Measurements from ENCODE around the gene FRRS1.

FRRS1 gene

GRCh38 chr1:99766378-99766800 lies at the start of gene FRRS1:
Gene FRRS1, minus strand, starts transcription at chr1:99766635. Its CDS starts 17,867 bp downstream, at chr1:99748768.
- Histone ChIP-seq H3K9me3 (replicated peaks; ENCODE audit: insufficient read depth, low read length) (no peaks in the 10 kb centered on the region), H3K9ac (ENCODE audit: low read length) (peak within 1 kb of the TSS; percentile 57; the same call in 1 of the 2 replicates), H3F3A (ENCODE audit: insufficient read depth, low read length) (peaks cover 10% of the 10 kb centered on the region; the same call in 1 of the 2 replicates), H3K9me2 (replicated peaks; ENCODE audit: insufficient read depth, low read length) (no peaks in the 10 kb centered on the region), H3K27ac (ENCODE audit: low read length) (peak within 1 kb of the TSS; percentile 68; the same call in 1 of the 2 replicates), H3K4me2 (ENCODE audit: low read depth, low read length) (peak within 1 kb of the TSS; percentile 70; the same call in 1 of the 2 replicates), H3K4me1 (ENCODE audit: low read length) (no peaks in the 10 kb centered on the region), H4K20me1 (ENCODE audit: insufficient read depth, low read length) (no peaks in the 10 kb centered on the region), H3K27me3 (replicated peaks; ENCODE audit: insufficient read depth, low read length) (no peaks in the 10 kb centered on the region), H3K79me2 (ENCODE audit: low read length) (no peaks in the 10 kb centered on the region), H3K4me3 (ENCODE audit: low read length) (peak within 1 kb of the TSS; percentile 75), H2AFZ (ENCODE audit: low read length) (0 out of 2 replicates have a peak within 1 kb of the TSS, but pooled peaks have one; percentile 66), H3K36me3 (replicated peaks; ENCODE audit: insufficient read depth, low read length) (no peaks in the 10 kb centered on the region)
- peak; percentile 82 for DNase-seq
- TF ChIP-seq EZH2 (optimal IDR thresholded peaks at IDR 0.05; ENCODE audit: low read depth, low read length), result no peak
- TF ChIP-seq EZH2phosphoT487 (IDR thresholded peaks at IDR 0.05; ENCODE audit: low read length), result no peak
- TF ChIP-seq, protein P1, sequence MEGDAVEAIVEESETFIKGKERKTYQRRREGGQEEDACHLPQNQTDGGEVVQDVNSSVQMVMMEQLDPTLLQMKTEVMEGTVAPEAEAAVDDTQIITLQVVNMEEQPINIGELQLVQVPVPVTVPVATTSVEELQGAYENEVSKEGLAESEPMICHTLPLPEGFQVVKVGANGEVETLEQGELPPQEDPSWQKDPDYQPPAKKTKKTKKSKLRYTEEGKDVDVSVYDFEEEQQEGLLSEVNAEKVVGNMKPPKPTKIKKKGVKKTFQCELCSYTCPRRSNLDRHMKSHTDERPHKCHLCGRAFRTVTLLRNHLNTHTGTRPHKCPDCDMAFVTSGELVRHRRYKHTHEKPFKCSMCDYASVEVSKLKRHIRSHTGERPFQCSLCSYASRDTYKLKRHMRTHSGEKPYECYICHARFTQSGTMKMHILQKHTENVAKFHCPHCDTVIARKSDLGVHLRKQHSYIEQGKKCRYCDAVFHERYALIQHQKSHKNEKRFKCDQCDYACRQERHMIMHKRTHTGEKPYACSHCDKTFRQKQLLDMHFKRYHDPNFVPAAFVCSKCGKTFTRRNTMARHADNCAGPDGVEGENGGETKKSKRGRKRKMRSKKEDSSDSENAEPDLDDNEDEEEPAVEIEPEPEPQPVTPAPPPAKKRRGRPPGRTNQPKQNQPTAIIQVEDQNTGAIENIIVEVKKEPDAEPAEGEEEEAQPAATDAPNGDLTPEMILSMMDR (IDR thresholded peaks at IDR 0.05; ENCODE audit: low read length), result no peak

DNA sequence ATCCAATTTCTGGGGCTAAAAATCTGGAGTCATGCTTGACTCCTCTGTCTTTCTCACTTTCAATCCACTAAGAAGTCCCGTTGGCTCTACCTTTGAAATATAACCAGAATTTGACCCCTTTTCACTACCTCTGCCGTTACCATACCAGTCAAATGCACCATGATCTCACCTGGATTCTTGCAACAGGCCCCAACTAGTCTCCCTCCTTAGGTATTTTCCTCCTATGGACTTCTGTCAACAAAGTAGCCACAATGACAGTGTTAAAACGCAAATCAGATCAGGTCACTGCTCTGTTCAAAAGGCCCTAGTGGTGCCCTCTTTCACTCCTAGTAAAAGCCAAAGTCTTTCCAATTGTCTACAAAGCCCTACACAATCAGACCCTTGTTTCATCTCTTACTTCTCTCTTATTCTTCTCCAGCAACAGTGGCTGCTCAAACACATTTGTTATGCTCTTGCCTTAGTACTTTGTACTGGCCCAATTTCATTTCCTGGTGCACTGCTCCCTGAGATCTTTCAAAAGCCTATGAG lies 48.0 kb upstream of the FRRS1 start:
- TF ChIP-seq, protein P1 (IDR thresholded peaks at IDR 0.05; ENCODE audit: low read length), result no peak
- TF ChIP-seq EZH2 (optimal IDR thresholded peaks at IDR 0.05; ENCODE audit: low read depth, low read length), result no peak
- no peak for TF ChIP-seq EZH2phosphoT487 (IDR thresholded peaks at IDR 0.05; ENCODE audit: low read length)
- Histone ChIP-seq H3K9me2 (replicated peaks; ENCODE audit: insufficient read depth, low read length) (no peaks in the 10 kb centered on the region), H3K4me1 (ENCODE audit: low read length) (0 out of 2 replicates have a peak, but pooled peaks cover 3% of the 10 kb centered on the region), H3K9me3 (replicated peaks; ENCODE audit: insufficient read depth, low read length) (no peaks in the 10 kb centered on the region), H3K4me3 (ENCODE audit: low read length) (no peak overlapping the region), H3K79me2 (ENCODE audit: low read length) (no peaks in the 10 kb centered on the region), H3F3A (ENCODE audit: insufficient read depth, low read length) (no peaks in the 10 kb centered on the region), H3K27me3 (replicated peaks; ENCODE audit: insufficient read depth, low read length) (no peaks in the 10 kb centered on the region), H3K9ac (ENCODE audit: low read length) (no peak overlapping the region), H4K20me1 (ENCODE audit: insufficient read depth, low read length) (no peaks in the 10 kb centered on the region), H3K27ac (ENCODE audit: low read length) (no peak overlapping the region), H3K4me2 (ENCODE audit: low read depth, low read length) (no peak overlapping the region), H3K36me3 (replicated peaks; ENCODE audit: insufficient read depth, low read length) (no peaks in the 10 kb centered on the region), H2AFZ (ENCODE audit: low read length) (no peak overlapping the region)
- no peak for DNase-seq

- Histone ChIP-seq H3K9ac (ENCODE audit: low read length) (no peak overlapping the region), H3K36me3 (replicated peaks; ENCODE audit: insufficient read depth, low read length) (no peaks in the 10 kb centered on the region), H3K9me3 (replicated peaks; ENCODE audit: insufficient read depth, low read length) (no peaks in the 10 kb centered on the region), H3K9me2 (replicated peaks; ENCODE audit: insufficient read depth, low read length) (no peaks in the 10 kb centered on the region), H4K20me1 (ENCODE audit: insufficient read depth, low read length) (no peaks in the 10 kb centered on the region), H2AFZ (ENCODE audit: low read length) (no peak overlapping the region), H3K4me3 (ENCODE audit: low read length) (no peak overlapping the region), H3F3A (ENCODE audit: insufficient read depth, low read length) (no peaks in the 10 kb centered on the region), H3K27ac (ENCODE audit: low read length) (no peak overlapping the region), H3K4me2 (ENCODE audit: low read depth, low read length) (no peak overlapping the region), H3K4me1 (ENCODE audit: low read length) (no peaks in the 10 kb centered on the region), H3K79me2 (ENCODE audit: low read length) (no peaks in the 10 kb centered on the region), H3K27me3 (replicated peaks; ENCODE audit: insufficient read depth, low read length) (no peaks in the 10 kb centered on the region)
- DNase-seq, result no peak
- TF ChIP-seq, protein P1 (IDR thresholded peaks at IDR 0.05; ENCODE audit: low read length), result no peak
- TF ChIP-seq EZH2phosphoT487 (IDR thresholded peaks at IDR 0.05; ENCODE audit: low read length), result no peak
- no peak for TF ChIP-seq EZH2 (optimal IDR thresholded peaks at IDR 0.05; ENCODE audit: low read depth, low read length)
Measured at GRCh38 chr1:99811747-99812146, 45.3 kb upstream of the FRRS1 start.

All from MM.1S (cell line).